Activated B cell treated with CpG ODN at 0.5 μM for 24 hours (primary cell): ENCODE data around the gene TSHZ3. TPM values are rescaled to one million over a fixed set of nuclear protein-coding genes. Genes with fewer than 3 reads are reported as not detected.

ENCODE experiments used
- ATAC-seq: fragments of 200-7000 bp; cut with Tn5 transposase; one replicate; pipeline ENCODE4 v1.10.0; 2021; ENCODE audit warnings: low read depth, mild to moderate bottlenecking, moderate library complexity
- CTCF ChIA-PET: fragments of 350-600 bp; sonication (Branson Sonifier 250); formaldehyde crosslinking; loops from one replicate; lab custom pipeline; 2021; ENCODE audit warnings: antibody characterized with exemption; lab: Charles Lee
- POLR2A ChIA-PET: fragments of 350-600 bp; sonication (Branson Sonifier 250); formaldehyde crosslinking; loops from one replicate; lab custom pipeline; 2021; ENCODE audit warnings: antibody characterized with exemption; lab: Charles Lee
- DNase-seq: peaks from one replicate; pipeline ENCODE4 v3.0.0; 2022
- H3K27ac Mint-ChIP-seq: one replicate; pipeline ENCODE4 v1.8.0; 2020; ENCODE audit warnings: mixed read lengths
- H3K27me3 Mint-ChIP-seq: one replicate; pipeline ENCODE4 v1.8.0; 2021; ENCODE audit warnings: mixed read lengths
- H3K36me3 Mint-ChIP-seq: one replicate; pipeline ENCODE4 v1.8.0; 2021; ENCODE audit warnings: low read depth, mixed read lengths
- H3K4me1 Mint-ChIP-seq: one replicate; pipeline ENCODE4 v1.8.0; 2021; ENCODE audit warnings: mixed read lengths
- H3K4me3 Mint-ChIP-seq: one replicate; pipeline ENCODE4 v1.8.0; 2020; ENCODE audit warnings: mild to moderate bottlenecking, mixed read lengths
- H3K9me3 Mint-ChIP-seq: one replicate; pipeline ENCODE4 v1.8.0; 2020; ENCODE audit warnings: mixed read lengths
- CTCF ChIP-seq: fragments of 200-600 bp; IDR thresholded peaks from one replicate; pipeline ENCODE4 v1.8.0; 2022; ENCODE audit warnings: antibody characterized with exemption, mild to moderate bottlenecking
- intact Hi-C: fragments of 100-400 bp; cut with micrococcal nuclease; formaldehyde crosslinking; loops from one replicate; pipeline ENCODE4 v1.15.1; 2024
- total RNA-seq: library from RNA; stranded (reverse); gene quantifications from 2 replicates; pipeline ENCODE4 v1.2.3, GENCODE V29; 2022

The TSHZ3 gene
- total RNA-seq, 1 donor from 2014 or later: not detected

DNA sequence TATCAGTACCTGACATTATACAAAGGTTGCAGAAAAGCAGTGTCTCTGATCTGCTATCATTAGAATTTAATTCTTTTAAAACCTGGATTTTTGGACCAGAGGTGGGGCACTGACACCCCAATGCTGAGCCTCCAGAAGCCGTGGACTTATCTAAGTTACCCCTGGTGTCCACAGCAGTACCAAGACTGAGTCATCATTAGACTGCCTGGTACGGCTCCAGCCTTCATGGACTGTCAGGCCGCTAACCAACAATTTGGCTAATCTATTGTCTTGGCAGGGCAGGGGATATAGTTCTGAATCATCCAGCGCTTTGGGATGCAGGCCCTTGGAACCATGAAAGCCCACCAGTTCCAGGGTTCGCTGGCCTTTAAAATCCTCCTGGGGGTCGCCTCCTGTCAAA lies 78.3 kb downstream of the TSHZ3 start:
- Mint-ChIP-seq H3K4me1 (no peaks in the 10 kb centered on the region), H3K4me3 (no peak overlapping the region), H3K27ac (no peak overlapping the region), H3K27me3 (no peaks in the 10 kb centered on the region), H3K36me3 (no peaks in the 10 kb centered on the region), H3K9me3 (peaks cover 4% of the 10 kb centered on the region)
- intact Hi-C loops: no loop called here
- TF ChIP-seq CTCF: no peak
- CTCF ChIA-PET: no interaction called here
- POLR2A ChIA-PET: no interaction called here
- no peak for DNase-seq
- ATAC-seq: no peak

DNA sequence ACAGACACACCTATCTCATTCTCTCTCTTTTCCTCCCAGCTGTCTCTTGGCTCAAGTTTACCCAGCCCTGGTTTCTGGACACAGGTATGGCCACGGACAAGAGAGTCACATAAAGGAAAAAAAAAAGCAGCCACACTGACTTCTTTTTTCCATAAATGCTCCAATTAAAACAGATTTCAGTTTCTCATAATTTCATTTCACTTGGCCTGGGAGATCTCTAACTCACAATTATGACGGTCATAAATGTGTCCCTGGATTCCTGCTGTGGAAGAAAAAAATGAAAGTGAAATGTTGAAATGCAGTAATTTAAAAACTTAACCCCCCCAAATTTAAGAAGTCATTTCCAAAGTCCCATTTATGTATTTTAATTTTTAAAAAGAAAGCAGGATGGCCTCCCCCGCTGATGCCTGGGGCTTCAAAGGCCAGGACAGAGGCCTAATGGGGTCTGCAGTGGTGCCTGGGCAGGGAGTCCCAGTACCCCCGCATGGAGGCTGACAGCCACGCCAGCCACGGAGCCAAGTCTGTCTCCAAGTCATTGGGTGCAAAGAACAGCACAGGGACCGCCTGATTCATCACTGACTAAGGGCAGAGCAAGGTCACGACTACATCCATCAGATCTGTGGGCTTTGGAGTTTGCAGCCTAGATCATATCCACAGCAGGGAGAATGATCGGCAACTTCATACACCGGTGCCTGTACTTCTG lies 79.7 kb downstream of the TSHZ3 start:
- H3K36me3 Mint-ChIP-seq: no peaks in the 10 kb centered on the region
- DNase-seq (no peak), ATAC-seq (no peak)
- H3K27me3 Mint-ChIP-seq: no peaks in the 10 kb centered on the region
- H3K9me3 Mint-ChIP-seq: peaks cover 4% of the 10 kb centered on the region
- ChIA-PET CTCF (no interaction called here), POLR2A (no interaction called here)
- no peak for TF ChIP-seq CTCF
- intact Hi-C loops: no loop called here
- H3K4me3 Mint-ChIP-seq: no peak overlapping the region
- no peak overlapping the region for H3K27ac Mint-ChIP-seq
- no peaks in the 10 kb centered on the region for H3K4me1 Mint-ChIP-seq

DNA sequence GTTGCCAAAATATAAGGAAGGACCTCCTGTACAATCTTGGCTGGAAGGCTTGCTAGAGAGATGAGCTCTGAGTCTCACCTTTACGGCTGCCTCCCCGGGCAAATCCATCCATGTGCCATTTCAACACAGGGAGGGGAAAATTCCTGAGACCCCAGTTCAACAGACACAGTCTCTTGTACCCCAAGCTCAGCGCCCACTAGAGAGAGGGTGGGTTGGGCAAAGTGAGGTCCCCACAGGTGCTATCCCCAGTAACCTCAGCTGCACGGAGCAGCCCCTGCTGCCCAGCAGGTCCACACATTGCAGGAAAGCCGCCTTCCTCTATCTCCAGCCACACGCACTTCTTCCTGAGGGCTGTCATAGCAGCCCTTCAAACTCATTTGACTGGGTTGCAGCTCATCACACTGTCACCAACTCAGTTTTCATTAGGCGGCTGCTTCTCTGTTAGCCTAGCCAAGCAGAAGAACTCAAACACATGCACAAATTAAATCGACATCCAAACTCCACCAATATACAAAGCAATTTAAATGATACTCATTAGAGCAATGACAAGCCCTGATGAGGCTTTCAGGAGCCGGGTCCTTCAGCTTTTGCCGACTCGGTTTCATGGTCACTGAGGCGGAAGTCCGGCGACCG lies 80.4 kb downstream of the TSHZ3 start:
- POLR2A ChIA-PET: no interaction called here
- ATAC-seq (no peak), DNase-seq (no peak)
- H3K4me1 Mint-ChIP-seq: no peaks in the 10 kb centered on the region
- no peaks in the 10 kb centered on the region for H3K36me3 Mint-ChIP-seq
- peaks cover 4% of the 10 kb centered on the region for H3K9me3 Mint-ChIP-seq
- no peaks in the 10 kb centered on the region for H3K27me3 Mint-ChIP-seq
- H3K4me3 Mint-ChIP-seq: no peak overlapping the region
- H3K27ac Mint-ChIP-seq: no peak overlapping the region
- no peak for TF ChIP-seq CTCF
- intact Hi-C loops: no loop called here
- CTCF ChIA-PET: no interaction called here

DNA sequence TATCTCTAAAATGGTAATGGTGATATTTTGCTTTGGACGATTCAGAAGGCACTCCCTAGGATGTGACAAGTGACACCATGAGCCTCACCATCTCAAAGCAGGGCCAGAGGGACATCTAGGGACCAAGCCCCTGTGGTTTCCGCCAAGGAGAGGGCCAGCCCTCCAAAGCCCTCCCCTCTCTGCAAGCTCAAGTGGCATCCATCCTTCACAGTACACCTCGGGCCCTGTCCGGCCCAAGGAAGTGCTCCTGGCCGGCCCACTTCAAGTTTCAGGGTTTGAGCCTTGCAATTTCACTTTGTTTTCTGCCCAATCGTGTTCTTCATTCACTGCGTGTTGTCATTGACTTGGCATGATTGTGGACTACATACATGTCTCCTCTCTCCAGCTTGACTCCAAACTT lies 82.5 kb downstream of the TSHZ3 start:
- Mint-ChIP-seq H3K27ac (no peak overlapping the region), H3K4me1 (no peaks in the 10 kb centered on the region), H3K9me3 (peaks cover 4% of the 10 kb centered on the region), H3K36me3 (no peaks in the 10 kb centered on the region), H3K4me3 (no peak overlapping the region), H3K27me3 (no peaks in the 10 kb centered on the region)
- ChIA-PET POLR2A (no interaction called here), CTCF (no interaction called here)
- DNase-seq (no peak), ATAC-seq (no peak)
- TF ChIP-seq CTCF: no peak
- intact Hi-C loops: no loop called here

DNA sequence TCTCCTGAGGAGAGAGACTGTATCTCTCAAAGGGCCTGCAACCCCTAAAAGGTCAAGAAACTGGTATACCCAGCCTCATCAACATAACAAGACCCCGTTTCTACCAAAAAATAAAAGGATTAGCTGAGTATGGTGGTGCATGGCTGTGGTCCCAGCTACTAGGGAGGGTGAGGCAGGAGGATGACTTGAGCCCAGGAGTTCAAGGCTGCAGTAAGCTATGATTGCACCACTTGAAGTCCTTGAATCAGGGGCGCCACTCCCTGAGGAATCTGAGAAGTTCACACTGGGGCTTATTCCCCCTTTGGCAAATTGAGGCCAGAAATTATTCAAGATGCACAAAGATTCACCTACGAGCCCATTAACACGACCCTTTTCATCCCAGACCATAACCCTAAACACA lies 83.0 kb downstream of the TSHZ3 start:
- POLR2A ChIA-PET: no interaction called here
- no peaks in the 10 kb centered on the region for H3K4me1 Mint-ChIP-seq
- no peak overlapping the region for H3K27ac Mint-ChIP-seq
- DNase-seq: no peak
- H3K36me3 Mint-ChIP-seq: no peaks in the 10 kb centered on the region
- CTCF ChIA-PET: no interaction called here
- ATAC-seq: no peak
- no peak overlapping the region for H3K4me3 Mint-ChIP-seq
- no peaks in the 10 kb centered on the region for H3K27me3 Mint-ChIP-seq
- intact Hi-C loops: no loop called here
- no peak for TF ChIP-seq CTCF
- peaks cover 4% of the 10 kb centered on the region for H3K9me3 Mint-ChIP-seq
